HUES6 (cell line): ENCODE results near the gene HOGA1.
"Not testable (repeated sequence)": the region's sequence is repeated elsewhere in the genome, so short reads cannot be mapped to it uniquely, and the experiment has no call there.

Experiments
- H3K27ac ChIP-seq: 2 replicates; pipeline ENCODE4 v1.7.0; 2013; ENCODE audit warnings: low read depth, mild to moderate bottlenecking, low read length, inconsistent platforms
- H3K27me3 ChIP-seq: 2 replicates; pipeline ENCODE4 v1.6.1; 2013; ENCODE audit warnings: low read length; ENCODE audit not compliant: control insufficient read depth, insufficient read depth
- H3K36me3 ChIP-seq: 2 replicates; pipeline ENCODE4 v1.6.1; 2013; ENCODE audit warnings: low read length; ENCODE audit not compliant: control insufficient read depth, insufficient read depth
- H3K4me1 ChIP-seq: 2 replicates; pipeline ENCODE4 v1.6.1; 2013; ENCODE audit warnings: low read length; ENCODE audit not compliant: control insufficient read depth, insufficient read depth
- H3K4me3 ChIP-seq: 2 replicates; pipeline ENCODE4 v1.5.1; 2013; ENCODE audit warnings: low read depth, low read length
- H3K9ac ChIP-seq: one replicate; pipeline ENCODE4 v1.6.1; 2013; ENCODE audit warnings: mild to moderate bottlenecking, low read length
- H3K9me3 ChIP-seq: 2 replicates; pipeline ENCODE4 v1.6.1; 2013; ENCODE audit warnings: low read depth, low read length; ENCODE audit not compliant: control insufficient read depth, insufficient read depth

HOGA1 gene

DNA sequence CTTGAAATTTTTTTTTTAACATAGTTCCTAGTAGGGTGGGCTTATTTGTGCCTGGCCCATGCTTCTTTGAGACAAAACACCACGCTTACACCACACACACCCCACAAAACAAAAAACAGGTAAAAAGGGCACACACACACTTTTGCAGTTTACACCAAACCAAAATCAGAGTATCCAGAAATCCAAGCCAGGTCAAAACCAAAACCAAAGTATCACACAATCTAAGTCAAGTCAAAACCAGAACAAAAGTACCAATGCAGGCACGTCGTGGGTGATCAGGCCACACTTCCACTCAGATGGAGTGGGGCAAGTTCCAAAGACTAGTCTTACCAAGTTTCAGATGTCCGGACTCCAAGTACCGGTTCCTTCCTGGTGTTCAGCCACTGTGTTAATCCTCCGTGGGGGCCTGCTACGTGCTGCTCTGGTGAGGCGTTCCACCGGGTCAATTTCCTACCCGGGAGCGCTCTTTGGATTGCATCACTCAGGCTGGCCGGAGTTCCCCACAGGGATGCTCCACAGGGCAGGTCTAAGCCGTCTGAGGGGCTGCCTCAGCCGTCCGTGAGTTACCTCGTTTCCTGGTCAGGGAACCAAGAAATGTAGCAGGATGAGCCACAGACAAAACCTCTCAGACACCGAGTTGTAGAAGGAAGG is 23.3 kb upstream of the HOGA1 start:
- not testable (repeated sequence) for H3K4me3 ChIP-seq, H3K27ac ChIP-seq, H3K9ac ChIP-seq

DNA sequence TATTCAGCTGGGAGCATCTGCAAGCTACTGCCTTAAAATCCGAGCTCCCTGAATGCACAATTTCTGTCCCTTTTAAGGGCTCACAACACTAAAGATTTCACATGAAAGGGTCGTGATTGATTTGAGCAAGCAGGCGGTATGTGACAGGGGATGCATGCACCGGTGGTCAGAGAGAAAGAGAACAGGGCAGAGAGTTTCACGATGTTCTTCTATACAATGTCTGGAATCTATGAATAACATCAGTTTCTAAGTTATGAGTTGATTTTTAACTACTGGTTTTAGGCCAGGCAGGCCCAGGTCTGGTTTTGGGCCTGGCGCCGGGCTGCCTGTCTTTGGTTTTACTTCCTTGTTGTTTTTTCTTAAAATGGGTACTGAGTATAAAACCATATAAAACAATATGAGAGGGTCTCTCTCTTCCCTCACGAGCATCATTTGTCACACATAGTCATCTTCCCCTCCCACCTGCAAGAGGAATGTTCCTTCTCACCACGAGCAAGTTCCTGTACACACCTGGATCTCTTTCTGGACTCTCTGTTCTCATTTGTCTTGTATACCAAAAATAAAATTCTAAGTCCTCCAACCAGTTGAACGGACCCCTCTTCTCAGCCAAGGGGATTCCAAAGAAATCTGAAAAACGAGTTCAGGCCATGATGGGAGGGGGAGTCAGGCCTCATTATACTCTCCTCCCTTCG is 22.7 kb upstream of the HOGA1 start:
- H3K9ac ChIP-seq, H3K4me3 ChIP-seq, H3K36me3 ChIP-seq, H3K27me3 ChIP-seq, H3K27ac ChIP-seq, H3K4me1 ChIP-seq, H3K9me3 ChIP-seq: not testable (repeated sequence)

More for the DNA sequence above, 23.3 kb upstream of the HOGA1 start:
- not testable (repeated sequence) for H3K9me3 ChIP-seq, H3K36me3 ChIP-seq, H3K4me1 ChIP-seq, H3K27me3 ChIP-seq

DNA sequence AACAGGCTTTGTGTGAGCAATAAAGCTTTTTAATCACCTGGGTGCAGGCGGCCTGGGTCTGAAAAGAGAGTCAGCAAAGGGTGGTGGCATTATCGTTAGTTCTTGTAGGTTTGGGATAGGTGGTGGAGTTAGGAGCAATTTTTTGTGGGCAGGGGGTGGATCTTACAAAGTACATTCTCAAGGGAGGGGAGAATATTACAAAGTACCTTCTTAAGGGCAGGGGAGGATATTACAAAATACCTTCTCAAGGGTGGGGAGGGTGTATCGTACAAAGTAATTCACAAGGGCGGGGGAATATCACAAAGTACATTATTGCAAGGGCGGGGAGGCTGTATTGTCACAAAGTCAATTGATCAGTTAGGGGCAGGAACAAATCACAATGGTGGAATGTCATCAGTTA is 21.9 kb upstream of the HOGA1 start:
- H3K27ac ChIP-seq, H3K4me3 ChIP-seq: not testable (repeated sequence)

DNA sequence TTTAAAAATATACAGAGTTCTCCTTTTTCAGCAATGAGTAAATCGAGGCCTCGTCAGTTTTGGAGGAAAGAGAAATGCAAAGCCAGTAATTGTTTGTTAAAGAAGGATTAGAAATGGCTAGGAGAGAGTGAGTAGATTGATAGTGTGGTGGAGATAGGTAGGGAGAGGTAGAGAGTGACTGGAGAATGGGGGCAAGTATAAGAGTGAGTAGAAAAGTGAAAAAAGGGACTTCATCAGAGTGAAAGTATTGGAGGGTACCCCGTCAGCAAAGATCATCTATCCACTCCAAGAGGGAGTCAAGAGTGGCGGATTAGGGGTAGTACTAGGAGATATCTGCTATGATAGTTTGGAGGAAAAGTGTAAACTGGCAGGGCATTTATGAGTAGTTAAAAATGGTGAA is 20.9 kb upstream of the HOGA1 start:
- Histone ChIP-seq H3K27me3 (no peaks in the 10 kb centered on the region), H3K9ac (no peak overlapping the region), H3K4me3 (no peak overlapping the region), H3K4me1 (no peaks in the 10 kb centered on the region), H3K27ac (no peak overlapping the region), H3K36me3 (peaks cover 3% of the 10 kb centered on the region; the same call in 1 of the 2 replicates), H3K9me3 (peaks cover 4% of the 10 kb centered on the region)

More for the DNA sequence above, 21.9 kb upstream of the HOGA1 start:
- H3K9ac ChIP-seq, H3K4me1 ChIP-seq, H3K27me3 ChIP-seq, H3K9me3 ChIP-seq, H3K36me3 ChIP-seq: not testable (repeated sequence)

DNA sequence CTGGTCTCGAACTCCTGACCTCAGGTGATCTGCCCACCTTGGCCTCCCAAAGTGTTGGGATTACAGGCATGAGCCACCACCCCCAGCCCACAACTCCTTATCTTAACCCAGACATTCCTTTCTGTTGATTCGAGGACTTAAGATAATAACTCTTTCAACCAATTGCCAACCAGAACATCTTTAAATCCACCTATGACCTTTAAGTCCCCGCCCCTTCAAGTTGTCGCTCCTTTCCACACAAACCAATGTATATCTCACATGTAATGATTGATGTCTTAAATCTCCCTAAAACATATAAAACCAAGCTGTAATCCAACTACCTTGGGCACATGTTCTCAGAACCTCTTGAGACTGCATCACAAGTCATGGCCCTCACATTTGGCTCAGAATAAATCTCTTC is 19.4 kb upstream of the HOGA1 start:
- Histone ChIP-seq H3K27me3 (no peaks in the 10 kb centered on the region), H3K4me1 (no peaks in the 10 kb centered on the region), H3K9me3 (peaks cover 4% of the 10 kb centered on the region), H3K9ac (no peak overlapping the region), H3K4me3 (no peak overlapping the region), H3K36me3 (peaks cover 14% of the 10 kb centered on the region), H3K27ac (no peak overlapping the region)

DNA sequence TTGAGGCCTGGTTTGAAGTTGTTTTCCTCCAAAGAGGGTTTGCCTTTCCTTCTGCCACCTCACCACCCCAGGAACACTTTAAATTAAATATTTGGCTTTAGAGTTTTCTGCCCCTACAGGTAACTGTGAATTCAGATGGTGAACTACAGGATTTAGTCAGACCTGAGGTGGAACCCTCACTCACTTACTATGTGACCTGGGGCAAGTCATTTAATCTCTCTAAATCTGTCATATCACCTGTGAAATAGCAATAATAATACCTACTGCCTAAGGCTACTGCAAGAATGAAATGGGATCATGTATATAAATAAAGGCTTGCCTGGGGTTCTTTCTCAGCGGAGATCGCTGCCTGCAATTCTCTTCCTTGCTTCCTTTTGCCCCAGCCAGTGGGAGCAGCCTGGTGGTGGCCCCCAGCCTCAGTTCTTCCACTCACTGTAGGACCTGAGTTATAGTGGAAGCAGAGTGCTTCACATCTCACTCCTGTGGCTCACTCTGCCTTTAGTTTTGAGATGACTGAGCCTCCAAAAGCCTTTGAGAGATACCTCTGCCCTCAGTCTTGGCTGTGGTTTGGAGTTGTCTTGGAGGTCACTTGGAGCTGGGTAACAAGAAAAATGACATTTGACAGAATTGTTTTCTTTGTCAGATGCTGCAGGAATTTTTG is 17.7 kb upstream of the HOGA1 start:
- H3K9ac ChIP-seq = no peak overlapping the region
- no peak overlapping the region for H3K4me3 ChIP-seq
- H3K9me3 ChIP-seq = peaks cover 4% of the 10 kb centered on the region
- H3K36me3 ChIP-seq = peaks cover 27% of the 10 kb centered on the region
- no peaks in the 10 kb centered on the region for H3K27me3 ChIP-seq
- H3K4me1 ChIP-seq = no peaks in the 10 kb centered on the region
- no peak overlapping the region for H3K27ac ChIP-seq

DNA sequence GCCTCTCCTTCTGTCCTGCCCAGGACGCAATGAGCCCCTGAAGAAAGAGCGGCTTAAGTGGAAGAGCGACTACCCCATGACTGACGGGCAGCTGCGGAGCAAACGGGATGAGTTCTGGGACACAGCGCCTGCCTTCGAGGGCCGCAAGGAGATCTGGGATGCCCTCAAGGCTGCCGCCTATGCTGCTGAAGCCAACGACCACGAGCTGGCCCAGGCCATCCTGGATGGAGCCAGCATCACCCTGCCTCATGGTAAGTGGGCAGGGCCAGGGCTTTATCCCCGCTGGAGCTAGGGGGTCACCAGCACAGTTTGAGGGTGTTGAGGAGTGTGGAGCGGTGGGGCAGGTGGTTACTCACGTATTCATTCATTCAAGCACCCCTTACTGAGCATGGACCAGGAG is 16.3 kb upstream of the HOGA1 start:
- 0 out of 2 replicates have a peak, but pooled peaks cover 6% of the 10 kb centered on the region for H3K4me1 ChIP-seq
- H3K36me3 ChIP-seq = peaks cover 27% of the 10 kb centered on the region
- H3K4me3 ChIP-seq = no peak overlapping the region
- H3K27me3 ChIP-seq = no peaks in the 10 kb centered on the region
- no peak overlapping the region for H3K9ac ChIP-seq
- no peaks in the 10 kb centered on the region for H3K9me3 ChIP-seq
- H3K27ac ChIP-seq = no peak overlapping the region

DNA sequence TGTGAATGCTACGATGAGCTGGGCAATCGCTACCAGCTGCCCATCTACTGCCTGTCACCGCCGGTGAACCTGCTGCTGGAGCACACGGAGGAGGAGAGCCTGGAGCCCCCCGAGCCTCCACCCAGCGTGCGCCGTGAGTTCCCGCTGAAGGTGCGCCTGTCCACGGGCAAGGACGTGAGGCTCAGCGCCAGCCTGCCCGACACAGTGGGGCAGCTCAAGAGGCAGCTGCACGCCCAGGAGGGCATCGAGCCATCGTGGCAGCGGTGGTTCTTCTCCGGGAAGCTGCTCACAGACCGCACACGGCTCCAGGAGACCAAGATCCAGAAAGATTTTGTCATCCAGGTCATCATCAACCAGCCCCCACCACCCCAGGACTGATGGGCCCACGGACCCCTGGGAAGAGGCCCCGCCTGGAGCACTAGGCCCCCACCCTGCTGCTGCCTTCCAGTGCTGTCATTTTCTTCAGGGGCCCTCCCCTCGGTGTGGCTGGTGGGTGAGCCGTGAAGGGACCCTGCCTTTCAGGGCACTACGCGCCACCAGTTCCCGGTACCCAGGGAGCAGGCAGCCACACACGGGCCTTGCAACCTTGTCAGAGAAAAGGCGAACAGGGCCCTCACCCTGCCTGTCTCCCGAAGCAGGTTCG is 13.9 kb upstream of the HOGA1 start:
- no peaks in the 10 kb centered on the region for H3K9me3 ChIP-seq
- H3K4me1 ChIP-seq = peaks cover 16% of the 10 kb centered on the region
- no peak overlapping the region for H3K4me3 ChIP-seq
- peaks cover 27% of the 10 kb centered on the region for H3K36me3 ChIP-seq
- H3K27me3 ChIP-seq = no peaks in the 10 kb centered on the region
- no peak overlapping the region for H3K9ac ChIP-seq
- H3K27ac ChIP-seq = 0 out of 2 replicates have a peak overlapping the region, but pooled peaks have one; percentile 28

DNA sequence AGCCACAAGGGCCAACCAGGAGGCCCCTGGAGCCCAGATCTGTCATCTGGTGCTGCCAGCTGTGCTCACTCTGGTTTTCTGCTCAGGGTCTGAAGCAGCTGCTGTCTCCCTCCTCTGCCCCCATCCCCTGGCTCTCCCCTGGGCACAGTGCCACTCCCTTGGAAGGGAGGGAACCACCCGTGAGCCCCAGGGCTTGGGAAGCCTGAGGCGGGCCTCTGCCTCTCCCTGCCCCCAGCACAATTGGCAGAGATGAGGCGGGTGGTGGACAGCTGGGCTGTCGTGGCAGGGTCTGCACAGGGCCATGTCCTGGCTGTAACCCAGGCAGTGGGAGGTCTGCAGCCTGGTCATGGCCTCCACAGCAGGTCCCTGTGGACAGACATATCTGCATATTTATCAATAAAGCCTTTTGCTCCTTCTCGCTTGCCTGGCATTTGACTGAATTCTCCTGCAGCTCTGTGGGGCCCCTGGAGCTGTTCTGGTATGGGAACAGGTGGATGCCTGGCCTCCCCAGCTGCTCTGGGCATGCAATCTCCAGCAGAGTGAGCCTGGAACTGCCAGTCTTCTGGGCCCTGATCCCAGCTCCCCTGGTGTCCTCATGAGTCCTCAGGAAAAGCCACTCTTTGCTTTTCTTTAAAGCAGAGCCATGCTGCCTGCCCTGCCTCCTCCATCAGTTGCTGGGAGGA is 13.3 kb upstream of the HOGA1 start:
- no peak overlapping the region for H3K4me3 ChIP-seq
- no peak overlapping the region for H3K27ac ChIP-seq

DNA sequence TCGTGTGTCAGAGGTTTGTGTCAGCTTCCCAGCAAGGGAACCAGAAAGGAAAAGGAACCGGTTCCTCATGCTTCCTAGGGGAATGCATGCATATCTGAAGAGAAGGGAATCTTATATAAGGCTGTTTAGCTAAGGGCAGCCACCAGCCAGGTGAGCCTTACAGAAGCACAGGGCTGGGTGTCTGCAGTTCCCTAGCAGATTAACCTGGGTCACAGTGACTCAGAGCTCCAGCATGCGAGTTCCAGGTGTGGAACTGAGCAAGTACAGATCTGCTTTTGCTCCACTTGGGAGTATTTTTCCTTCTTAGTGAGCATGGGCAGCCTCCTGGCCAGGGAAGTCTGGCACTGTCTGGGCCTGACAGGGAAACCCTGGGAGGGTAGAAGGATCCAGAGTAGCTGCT is 12.6 kb upstream of the HOGA1 start:
- peaks cover 16% of the 10 kb centered on the region for H3K4me1 ChIP-seq
- H3K9me3 ChIP-seq = no peaks in the 10 kb centered on the region
- H3K27me3 ChIP-seq = no peaks in the 10 kb centered on the region
- peaks cover 27% of the 10 kb centered on the region for H3K36me3 ChIP-seq
- H3K4me3 ChIP-seq = no peak overlapping the region
- H3K27ac ChIP-seq = no peak overlapping the region
- H3K9ac ChIP-seq = peak overlapping the region; percentile 20

More for the DNA sequence above, 13.3 kb upstream of the HOGA1 start:
- Histone ChIP-seq H3K4me1 (peaks cover 16% of the 10 kb centered on the region), H3K9me3 (no peaks in the 10 kb centered on the region), H3K9ac (peak overlapping the region; percentile 20), H3K36me3 (peaks cover 27% of the 10 kb centered on the region), H3K27me3 (no peaks in the 10 kb centered on the region)
